Osteocyte (in vitro differentiated cells): Measurements from ENCODE around the gene SLC38A1. TPM values are rescaled to one million over a fixed set of nuclear protein-coding genes. Genes with fewer than 3 reads are reported as not detected.
A peak's percentile ranks its signal among the peaks of the same experiment; 100 is the strongest.

Experiments used
- DNase-seq: peaks from one replicate; pipeline ENCODE4 v3.0.0; 2021; ENCODE audit warnings: mixed read lengths; ENCODE audit not compliant: unreplicated experiment; ENCODE audit errors: extremely low spot score
- H3K27ac Mint-ChIP-seq: one replicate; pipeline ENCODE4 v1.8.0; 2021; ENCODE audit warnings: mild to moderate bottlenecking, mixed read lengths; ENCODE audit not compliant: unreplicated experiment
- H3K27me3 Mint-ChIP-seq: one replicate; pipeline ENCODE4 v1.8.0; 2021; ENCODE audit warnings: mixed read lengths; ENCODE audit not compliant: unreplicated experiment
- H3K36me3 Mint-ChIP-seq: one replicate; pipeline ENCODE4 v1.8.0; 2021; ENCODE audit warnings: mixed read lengths; ENCODE audit not compliant: unreplicated experiment
- H3K4me1 Mint-ChIP-seq: one replicate; pipeline ENCODE4 v1.8.0; 2021; ENCODE audit warnings: mixed read lengths; ENCODE audit not compliant: unreplicated experiment
- H3K4me3 Mint-ChIP-seq: one replicate; pipeline ENCODE4 v1.8.0; 2021; ENCODE audit warnings: mild to moderate bottlenecking, moderate library complexity, mixed read lengths; ENCODE audit not compliant: unreplicated experiment
- H3K9me3 Mint-ChIP-seq: one replicate; pipeline ENCODE4 v1.8.0; 2021; ENCODE audit warnings: mixed read lengths; ENCODE audit not compliant: unreplicated experiment
- CTCF ChIP-seq: fragments of 200-600 bp; sonication (generic); IDR thresholded peaks from 2 replicates; pipeline ENCODE4 v1.5.0; 2021; ENCODE audit warnings: antibody characterized with exemption, mild to moderate bottlenecking, moderate library complexity
- total RNA-seq: library from RNA; stranded (reverse); gene quantifications from 2 replicates; pipeline ENCODE4 v1.2.1, GENCODE V29; 2021

The SLC38A1 gene
- total RNA-seq, 1 donor from 2014 or later: 132 TPM

DNA sequence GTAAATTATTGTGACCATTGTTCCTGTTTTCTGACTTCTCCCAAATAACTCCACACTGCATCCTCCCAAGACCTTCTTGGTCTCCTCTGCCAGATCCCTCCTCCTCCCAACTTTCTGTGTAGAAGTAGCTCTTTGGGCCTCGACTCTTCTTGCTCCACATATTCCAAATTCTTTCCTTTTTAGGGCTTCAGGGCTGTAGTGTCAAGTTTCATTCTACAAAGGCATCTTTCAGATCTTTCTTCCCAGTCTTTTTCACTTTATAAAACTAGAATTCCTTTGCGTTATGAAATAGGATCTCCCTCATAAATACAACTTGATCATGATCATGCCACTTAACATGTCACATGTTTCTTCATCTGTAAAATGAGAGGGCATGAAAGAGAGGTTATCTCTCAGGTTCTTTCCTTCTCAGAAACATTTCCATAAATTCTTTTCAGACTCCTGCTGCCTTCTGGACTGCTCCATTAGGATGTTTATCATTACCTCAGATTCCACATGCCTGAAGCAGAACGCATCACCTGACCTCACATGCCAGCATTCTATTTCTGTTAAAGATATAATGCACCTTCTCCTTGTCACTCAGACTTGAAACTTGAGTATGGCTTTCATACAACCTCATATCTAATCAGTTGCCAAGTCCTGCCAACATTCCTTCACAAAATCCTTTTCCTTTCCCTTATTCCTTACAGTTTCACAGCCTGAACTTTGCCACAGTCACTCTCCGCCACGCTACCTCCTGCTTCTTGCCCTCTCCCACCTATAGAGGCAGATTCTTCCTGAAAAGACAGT is 8.5 kb downstream of the SLC38A1 start:
- H3K4me3 Mint-ChIP-seq: no peak overlapping the region
- no peak overlapping the region for H3K27ac Mint-ChIP-seq
- peaks cover 4% of the 10 kb centered on the region for H3K36me3 Mint-ChIP-seq
- no peaks in the 10 kb centered on the region for H3K9me3 Mint-ChIP-seq
- no peak for TF ChIP-seq CTCF
- DNase-seq: no peak
- H3K4me1 Mint-ChIP-seq: peaks cover 44% of the 10 kb centered on the region
- no peaks in the 10 kb centered on the region for H3K27me3 Mint-ChIP-seq

- H3K9me3 Mint-ChIP-seq: no peaks in the 10 kb centered on the region
- H3K36me3 Mint-ChIP-seq: peaks cover 4% of the 10 kb centered on the region
- no peak overlapping the region for H3K4me3 Mint-ChIP-seq
- H3K27me3 Mint-ChIP-seq: no peaks in the 10 kb centered on the region
- DNase-seq: no peak
- H3K27ac Mint-ChIP-seq: no peak overlapping the region
- H3K4me1 Mint-ChIP-seq: peaks cover 48% of the 10 kb centered on the region
- TF ChIP-seq CTCF: no peak
Observed at GRCh38 chr12:46259713-46260112, 9.1 kb downstream of the SLC38A1 start.

GRCh38 chr12:46259071-46259470 is 9.8 kb downstream of the SLC38A1 start:
- Mint-ChIP-seq H3K27ac (no peak overlapping the region), H3K4me3 (no peak overlapping the region), H3K36me3 (peaks cover 10% of the 10 kb centered on the region), H3K4me1 (peaks cover 52% of the 10 kb centered on the region), H3K27me3 (no peaks in the 10 kb centered on the region), H3K9me3 (no peaks in the 10 kb centered on the region)
- DNase-seq: no peak
- TF ChIP-seq CTCF: no peak

GRCh38 chr12:46258129-46258528 is 10.7 kb downstream of the SLC38A1 start:
- H3K27ac Mint-ChIP-seq: no peak overlapping the region
- TF ChIP-seq CTCF: no peak

GRCh38 chr12:46256942-46257341 is 11.9 kb downstream of the SLC38A1 start:
- Mint-ChIP-seq H3K4me3 (no peak overlapping the region), H3K27ac (peak overlapping the region; percentile 69), H3K27me3 (no peaks in the 10 kb centered on the region), H3K36me3 (peaks cover 26% of the 10 kb centered on the region), H3K4me1 (peaks cover 38% of the 10 kb centered on the region), H3K9me3 (no peaks in the 10 kb centered on the region)
- no peak for TF ChIP-seq CTCF
- DNase-seq: no peak

More at GRCh38 chr12:46258129-46258528, 10.7 kb downstream of the SLC38A1 start:
- DNase-seq: no peak
- H3K36me3 Mint-ChIP-seq: peaks cover 17% of the 10 kb centered on the region
- H3K4me3 Mint-ChIP-seq: no peak overlapping the region
- H3K4me1 Mint-ChIP-seq: peaks cover 45% of the 10 kb centered on the region
- no peaks in the 10 kb centered on the region for H3K27me3 Mint-ChIP-seq
- no peaks in the 10 kb centered on the region for H3K9me3 Mint-ChIP-seq
